Vagina (tissue), 2 donors: Measurements from ENCODE around the gene PLEKHH1. TPM values are rescaled to one million over a fixed set of nuclear protein-coding genes. Genes with fewer than 3 reads are reported as not detected.

Experiments used
- DNase-seq, 2 donors: peaks; one replicate each; pipeline ENCODE4 v3.0.0-alpha.2; 2017; ENCODE audit errors: extremely low spot score in 2 of 2
- H3K27ac ChIP-seq: fragments of 200-600 bp; sonication (generic); one replicate; pipeline ENCODE4 v1.5.1; 2019
- H3K27me3 ChIP-seq: fragments of 200-600 bp; sonication (generic); one replicate; pipeline ENCODE4 v1.5.1; 2019
- H3K36me3 ChIP-seq, 2 donors: fragments of 200-600 bp; sonication (generic); one replicate each; pipeline ENCODE4 v1.5.1; 2017 to 2019
- H3K4me1 ChIP-seq: fragments of 200-600 bp; sonication (generic); one replicate; pipeline ENCODE4 v1.5.1; 2019
- H3K4me3 ChIP-seq, 2 donors: fragments of 200-600 bp; sonication (generic); 1 replicate in 1 of 2; 2 replicates in 1 of 2; pipeline ENCODE4 v1.5.1; 2016 to 2019
- H3K9me3 ChIP-seq: fragments of 200-600 bp; sonication (generic); one replicate; pipeline ENCODE4 v1.5.1; 2019
- POLR2A ChIP-seq, 2 donors: fragments of 450-650 bp; IDR thresholded peaks; one replicate each; pipeline ENCODE4 v1.6.1; 2017; ENCODE audit warnings: antibody characterized with exemption in 2 of 2, mild to moderate bottlenecking in 2 of 2, moderate library complexity in 2 of 2
- POLR2AphosphoS5 ChIP-seq, 2 donors: sonication (generic); formaldehyde crosslinking; IDR thresholded peaks; one replicate each; pipeline ENCODE4 v1.9.0; 2017; ENCODE audit warnings: antibody characterized with exemption in 2 of 2, mild to moderate bottlenecking in 2 of 2, low read depth in 1 of 2; ENCODE audit not compliant: insufficient read depth in 1 of 2
- intact Hi-C: fragments of 100-400 bp; cut with DNase I; formaldehyde crosslinking; loops from one replicate; pipeline ENCODE4 v1.15.1; 2023
- total RNA-seq: library from RNA; depleted of rRNA; stranded (reverse); fragments of >200 nt; gene quantifications from one replicate; pipeline ENCODE4 v1.2.3, GENCODE V29; 2016
- TF ChIP-seq, protein P1 (sequence below), 3 experiments: fragments of 450-650 bp in 2 of 3; fragments of 200-600 bp in 1 of 3; sonication (generic) in 1 of 3; IDR thresholded peaks; one replicate each; pipeline ENCODE4 v1.5.1; 2017 to 2019; ENCODE audit warnings: antibody characterized with exemption in 3 of 3, mild to moderate bottlenecking in 2 of 3, moderate library complexity in 2 of 3

PLEKHH1 gene
- total RNA-seq, 1 donor from 2014 or later = 2.5 TPM

GRCh38 chr14:67492538-67492937 is 40.6 kb upstream of the PLEKHH1 start:
- Histone ChIP-seq H3K27me3 (no peaks in the 10 kb centered on the region), H3K9me3 (no peaks in the 10 kb centered on the region), H3K36me3 (no peaks in the 10 kb centered on the region), H3K27ac (no peak overlapping the region), H3K4me3 (no peak overlapping the region), H3K4me1 (no peaks in the 10 kb centered on the region)
- intact Hi-C loops = no loop called here
- no peak for DNase-seq
- TF ChIP-seq POLR2AphosphoS5 (IDR thresholded peaks at IDR 0.05; ENCODE audit: insufficient read depth in 1 of 2, low read depth in 1 of 2) (no peak), POLR2A (IDR thresholded peaks at IDR 0.05) (no peak)
- TF ChIP-seq, protein P1, sequence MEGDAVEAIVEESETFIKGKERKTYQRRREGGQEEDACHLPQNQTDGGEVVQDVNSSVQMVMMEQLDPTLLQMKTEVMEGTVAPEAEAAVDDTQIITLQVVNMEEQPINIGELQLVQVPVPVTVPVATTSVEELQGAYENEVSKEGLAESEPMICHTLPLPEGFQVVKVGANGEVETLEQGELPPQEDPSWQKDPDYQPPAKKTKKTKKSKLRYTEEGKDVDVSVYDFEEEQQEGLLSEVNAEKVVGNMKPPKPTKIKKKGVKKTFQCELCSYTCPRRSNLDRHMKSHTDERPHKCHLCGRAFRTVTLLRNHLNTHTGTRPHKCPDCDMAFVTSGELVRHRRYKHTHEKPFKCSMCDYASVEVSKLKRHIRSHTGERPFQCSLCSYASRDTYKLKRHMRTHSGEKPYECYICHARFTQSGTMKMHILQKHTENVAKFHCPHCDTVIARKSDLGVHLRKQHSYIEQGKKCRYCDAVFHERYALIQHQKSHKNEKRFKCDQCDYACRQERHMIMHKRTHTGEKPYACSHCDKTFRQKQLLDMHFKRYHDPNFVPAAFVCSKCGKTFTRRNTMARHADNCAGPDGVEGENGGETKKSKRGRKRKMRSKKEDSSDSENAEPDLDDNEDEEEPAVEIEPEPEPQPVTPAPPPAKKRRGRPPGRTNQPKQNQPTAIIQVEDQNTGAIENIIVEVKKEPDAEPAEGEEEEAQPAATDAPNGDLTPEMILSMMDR (IDR thresholded peaks at IDR 0.05) = no peak

DNA sequence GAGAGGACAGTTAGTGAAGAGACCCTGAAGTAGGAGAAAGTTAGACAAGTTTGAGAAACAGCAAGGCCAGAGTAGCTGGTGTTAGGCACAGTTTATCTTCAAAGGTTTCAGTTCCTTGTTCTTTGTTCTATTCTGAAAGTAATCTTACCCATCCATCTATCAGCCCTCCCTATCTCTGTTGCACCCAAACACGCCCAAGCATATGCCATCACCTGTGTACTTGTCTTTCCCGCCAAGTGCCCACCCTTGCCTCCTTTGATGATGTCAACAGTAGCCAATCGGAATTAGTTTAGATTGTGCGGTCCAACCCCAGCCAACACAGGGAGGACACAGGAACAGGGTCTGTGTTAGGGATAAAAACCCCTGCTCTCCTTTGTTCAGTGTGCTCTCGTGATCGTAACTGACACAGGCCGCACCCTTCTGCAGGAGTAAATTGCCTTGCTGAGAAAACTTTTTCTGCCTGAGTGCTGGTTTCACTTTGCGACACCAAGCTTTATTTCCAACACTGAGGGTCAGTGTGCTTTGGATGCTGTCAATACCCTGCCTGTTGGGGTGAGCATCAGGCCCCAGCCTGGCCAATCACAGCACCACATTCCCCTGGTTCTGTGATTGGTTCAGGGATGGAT is 39.9 kb upstream of the PLEKHH1 start:
- intact Hi-C loops = no loop called here
- Histone ChIP-seq H3K4me1 (no peaks in the 10 kb centered on the region), H3K4me3 (no peak overlapping the region), H3K27ac (no peak overlapping the region), H3K36me3 (no peaks in the 10 kb centered on the region), H3K27me3 (no peaks in the 10 kb centered on the region), H3K9me3 (no peaks in the 10 kb centered on the region)
- TF ChIP-seq POLR2A (IDR thresholded peaks at IDR 0.05) (no peak), POLR2AphosphoS5 (IDR thresholded peaks at IDR 0.05; ENCODE audit: insufficient read depth in 1 of 2, low read depth in 1 of 2) (no peak)
- TF ChIP-seq, protein P1 (IDR thresholded peaks at IDR 0.05) = no peak
- no peak for DNase-seq

GRCh38 chr14:67495827-67496226 is 37.3 kb upstream of the PLEKHH1 start:
- intact Hi-C loops = no loop called here
- H3K4me1 ChIP-seq = no peaks in the 10 kb centered on the region
- no peak for TF ChIP-seq POLR2A (IDR thresholded peaks at IDR 0.05)
- TF ChIP-seq, protein P1 (IDR thresholded peaks at IDR 0.05) = no peak
- H3K4me3 ChIP-seq = no peak overlapping the region
- no peaks in the 10 kb centered on the region for H3K9me3 ChIP-seq
- H3K36me3 ChIP-seq = no peaks in the 10 kb centered on the region
- H3K27ac ChIP-seq = no peak overlapping the region
- no peak for DNase-seq
- H3K27me3 ChIP-seq = no peaks in the 10 kb centered on the region

- no peaks in the 10 kb centered on the region for H3K9me3 ChIP-seq
- H3K36me3 ChIP-seq = no peaks in the 10 kb centered on the region
- H3K27me3 ChIP-seq = no peaks in the 10 kb centered on the region
- intact Hi-C loops = no loop called here
- no peak for DNase-seq
- TF ChIP-seq, protein P1 (IDR thresholded peaks at IDR 0.05) = no peak
- TF ChIP-seq POLR2A (IDR thresholded peaks at IDR 0.05) = no peak
- no peak for TF ChIP-seq POLR2AphosphoS5 (IDR thresholded peaks at IDR 0.05; ENCODE audit: insufficient read depth in 1 of 2, low read depth in 1 of 2)
- no peak overlapping the region for H3K4me3 ChIP-seq
- H3K4me1 ChIP-seq = no peaks in the 10 kb centered on the region
- no peak overlapping the region for H3K27ac ChIP-seq
Measured at GRCh38 chr14:67497216-67497615, 35.9 kb upstream of the PLEKHH1 start.

DNA sequence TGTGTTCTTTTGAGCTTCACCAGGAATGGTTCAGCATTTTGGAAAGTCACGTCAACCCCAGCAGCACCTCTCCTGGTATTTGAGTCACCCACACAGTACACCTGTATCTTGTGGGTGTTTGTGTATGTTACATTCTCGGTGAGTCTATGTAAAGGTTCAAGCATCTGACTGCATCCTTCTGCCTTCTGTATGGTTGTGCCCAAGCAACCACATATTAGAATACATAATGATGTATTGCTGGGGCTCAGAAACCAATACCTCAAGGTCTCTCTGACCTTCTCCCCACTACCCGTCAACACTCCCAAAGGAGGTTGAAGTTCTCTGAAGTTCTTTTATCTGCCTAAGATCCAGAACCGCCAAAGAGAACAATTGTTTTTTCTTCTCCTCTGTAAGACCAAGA is 35.4 kb upstream of the PLEKHH1 start:
- intact Hi-C loops = no loop called here
- no peak for DNase-seq
- no peaks in the 10 kb centered on the region for H3K27me3 ChIP-seq
- no peak overlapping the region for H3K27ac ChIP-seq
- no peaks in the 10 kb centered on the region for H3K4me1 ChIP-seq
- TF ChIP-seq POLR2A (IDR thresholded peaks at IDR 0.05) (no peak), POLR2AphosphoS5 (IDR thresholded peaks at IDR 0.05; ENCODE audit: insufficient read depth in 1 of 2, low read depth in 1 of 2) (no peak)
- TF ChIP-seq, protein P1 (IDR thresholded peaks at IDR 0.05) = no peak
- H3K4me3 ChIP-seq = no peak overlapping the region
- no peaks in the 10 kb centered on the region for H3K9me3 ChIP-seq
- no peaks in the 10 kb centered on the region for H3K36me3 ChIP-seq
